Hepatocyte (in vitro differentiated cells): ENCODE data around the gene MACF1. TPM values are rescaled to one million over a fixed set of nuclear protein-coding genes. Genes with fewer than 3 reads are reported as not detected.

Experiments used
- DNase-seq: peaks from one replicate; pipeline ENCODE4 v3.0.0-alpha.2; 2016; ENCODE audit warnings: low spot score
- H2AFZ ChIP-seq: fragments of 200-600 bp; sonication (generic); 2 replicates; pipeline ENCODE4 v1.6.0; 2016; ENCODE audit warnings: antibody characterized with exemption, mild to moderate bottlenecking
- H3K27ac ChIP-seq: fragments of 200-600 bp; sonication (generic); 2 replicates; pipeline ENCODE4 v1.5.1; 2016; ENCODE audit warnings: mild to moderate bottlenecking
- H3K27me3 ChIP-seq: fragments of 200-600 bp; sonication (generic); 2 replicates; pipeline ENCODE4 v1.6.1; 2016
- H3K36me3 ChIP-seq: fragments of 200-600 bp; sonication (generic); replicated peaks from 2 replicates; pipeline ENCODE4 v1.5.1; 2016; ENCODE audit warnings: low read depth; ENCODE audit not compliant: insufficient read depth
- H3K4me1 ChIP-seq: fragments of 200-600 bp; sonication (generic); 2 replicates; pipeline ENCODE4 v1.5.1; 2016; ENCODE audit warnings: mild to moderate bottlenecking, moderate library complexity; ENCODE audit not compliant: insufficient read depth
- H3K4me2 ChIP-seq: fragments of 200-600 bp; sonication (generic); 2 replicates; pipeline ENCODE4 v1.6.0; 2016
- H3K4me3 ChIP-seq: fragments of 200-600 bp; sonication (generic); 2 replicates; pipeline ENCODE4 v1.5.1; 2016; ENCODE audit warnings: mild to moderate bottlenecking
- H3K79me2 ChIP-seq: fragments of 200-600 bp; sonication (generic); 2 replicates; pipeline ENCODE4 v1.6.0; 2017; ENCODE audit warnings: mild to moderate bottlenecking
- H3K9me2 ChIP-seq: fragments of 200-600 bp; sonication (generic); replicated peaks from 2 replicates; pipeline ENCODE4 v1.6.0; 2017; ENCODE audit warnings: mild to moderate bottlenecking; ENCODE audit not compliant: insufficient read depth
- H3K9me3 ChIP-seq: fragments of 200-600 bp; sonication (generic); 2 replicates; pipeline ENCODE4 v1.5.1; 2016; ENCODE audit warnings: low read depth, mild to moderate bottlenecking
- H4K20me1 ChIP-seq: fragments of 200-600 bp; sonication (generic); 2 replicates; pipeline ENCODE4 v1.6.0; 2016; ENCODE audit warnings: mild to moderate bottlenecking; ENCODE audit not compliant: insufficient read depth, poor library complexity, severe bottlenecking
- EZH2 ChIP-seq: fragments of 200-600 bp; sonication (generic); IDR thresholded peaks from 2 replicates; pipeline ENCODE4 v1.6.1; 2016; ENCODE audit warnings: antibody characterized with exemption, mild to moderate bottlenecking, borderline replicate concordance
- EZH2phosphoT487 ChIP-seq: fragments of 200-600 bp; sonication (generic); IDR thresholded peaks from one replicate; pipeline ENCODE4 v1.6.1; 2018; ENCODE audit warnings: antibody characterized with exemption, mild to moderate bottlenecking, low read depth, moderate library complexity; ENCODE audit not compliant: unreplicated experiment, severe bottlenecking
- WGBS: methylation state at CpG from one replicate; pipeline ENCODE4 v1.1.6; 2016; ENCODE audit warnings: low lambda C conversion rate; ENCODE audit errors: missing lambda C conversion rate; 5-methylcytosine and 5-hydroxymethylcytosine counted together
- polyA plus RNA-seq: library from polyadenylated mRNA; unstranded; fragments of >200 nt; fragmentation: Nextera tagmentation; extraction: Ambion mirVana; gene quantifications from 2 replicates; pipeline ENCODE4 v1.2.1, GENCODE V29; 2016
- total RNA-seq: library from RNA; depleted of rRNA; stranded (reverse); fragments of >200 nt; gene quantifications from 2 replicates; pipeline ENCODE4 v1.2.3, GENCODE V29; 2014
- TF ChIP-seq, protein P1 (sequence below): fragments of 200-600 bp; sonication (generic); IDR thresholded peaks from 2 replicates; pipeline ENCODE4 v1.5.1; 2016; ENCODE audit warnings: antibody characterized with exemption, mild to moderate bottlenecking; ENCODE audit not compliant: poor library complexity

The MACF1 gene
- total and polyA plus RNA-seq, 2 experiments from 2014 or later = 47.1 to 136 TPM

DNA sequence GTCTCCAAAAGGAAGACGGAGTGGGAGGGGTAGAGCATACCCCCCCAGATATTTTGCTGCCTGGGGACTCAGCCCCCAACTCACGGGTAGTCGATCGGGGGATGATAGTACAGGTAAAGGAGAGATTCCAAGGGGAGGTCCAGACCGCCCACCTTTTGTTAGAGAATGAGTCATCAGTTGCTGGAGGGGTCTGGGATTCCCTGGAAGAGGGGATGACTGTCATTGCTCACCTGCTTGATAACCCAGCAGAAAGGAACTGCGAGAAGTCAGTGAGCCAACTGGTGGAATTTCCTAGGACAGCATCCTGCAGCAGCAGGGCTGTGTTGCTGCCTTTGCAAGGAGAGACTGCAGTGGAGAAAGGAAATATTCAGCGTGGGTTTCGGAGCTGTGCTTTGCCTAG is 64.4 kb downstream of the MACF1 start:
- Histone ChIP-seq H3K9me2 (no peaks in the 10 kb centered on the region), H2AFZ (no peak overlapping the region), H3K9me3 (no peaks in the 10 kb centered on the region), H3K79me2 (peaks cover 73% of the 10 kb centered on the region), H4K20me1 (peaks cover 2% of the 10 kb centered on the region), H3K27ac (peak overlapping the region; percentile 70), H3K27me3 (no peaks in the 10 kb centered on the region), H3K36me3 (no peaks in the 10 kb centered on the region), H3K4me2 (peak overlapping the region; percentile 72), H3K4me3 (no peak overlapping the region), H3K4me1 (peaks cover 29% of the 10 kb centered on the region)
- WGBS = 47% methylated on average over 8 of the region's 8 CpGs
- DNase-seq = peak; percentile 20
- TF ChIP-seq, protein P1, sequence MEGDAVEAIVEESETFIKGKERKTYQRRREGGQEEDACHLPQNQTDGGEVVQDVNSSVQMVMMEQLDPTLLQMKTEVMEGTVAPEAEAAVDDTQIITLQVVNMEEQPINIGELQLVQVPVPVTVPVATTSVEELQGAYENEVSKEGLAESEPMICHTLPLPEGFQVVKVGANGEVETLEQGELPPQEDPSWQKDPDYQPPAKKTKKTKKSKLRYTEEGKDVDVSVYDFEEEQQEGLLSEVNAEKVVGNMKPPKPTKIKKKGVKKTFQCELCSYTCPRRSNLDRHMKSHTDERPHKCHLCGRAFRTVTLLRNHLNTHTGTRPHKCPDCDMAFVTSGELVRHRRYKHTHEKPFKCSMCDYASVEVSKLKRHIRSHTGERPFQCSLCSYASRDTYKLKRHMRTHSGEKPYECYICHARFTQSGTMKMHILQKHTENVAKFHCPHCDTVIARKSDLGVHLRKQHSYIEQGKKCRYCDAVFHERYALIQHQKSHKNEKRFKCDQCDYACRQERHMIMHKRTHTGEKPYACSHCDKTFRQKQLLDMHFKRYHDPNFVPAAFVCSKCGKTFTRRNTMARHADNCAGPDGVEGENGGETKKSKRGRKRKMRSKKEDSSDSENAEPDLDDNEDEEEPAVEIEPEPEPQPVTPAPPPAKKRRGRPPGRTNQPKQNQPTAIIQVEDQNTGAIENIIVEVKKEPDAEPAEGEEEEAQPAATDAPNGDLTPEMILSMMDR = no peak
- TF ChIP-seq EZH2phosphoT487 = no peak
- no peak for TF ChIP-seq EZH2

DNA sequence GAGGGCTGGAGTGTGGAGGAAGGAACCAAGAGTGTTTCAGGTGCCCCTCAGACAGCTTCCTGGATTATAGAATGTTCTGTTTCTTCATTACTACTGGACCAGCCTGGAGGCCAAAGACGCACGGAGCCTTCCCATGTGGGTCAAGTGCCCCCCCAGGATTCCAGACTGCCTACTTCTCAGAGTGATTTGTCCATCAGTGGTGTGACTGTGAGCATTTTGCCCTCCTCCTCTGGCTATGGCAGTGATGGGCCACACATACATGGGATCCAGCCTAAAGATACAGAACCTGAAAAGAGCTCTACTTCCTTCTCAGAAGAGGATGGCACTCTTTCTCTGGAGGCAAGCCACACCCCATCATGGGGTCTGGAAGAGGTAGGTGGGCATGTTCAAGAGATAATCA is 64.9 kb downstream of the MACF1 start:
- H2AFZ ChIP-seq = no peak overlapping the region
- peak overlapping the region; percentile 72 for H3K4me2 ChIP-seq
- no peaks in the 10 kb centered on the region for H3K9me2 ChIP-seq
- H3K27ac ChIP-seq = peak overlapping the region; percentile 70
- H3K4me3 ChIP-seq = no peak overlapping the region
- no peaks in the 10 kb centered on the region for H3K36me3 ChIP-seq
- WGBS = 89% methylated on average over 2 of the region's 2 CpGs
- H3K79me2 ChIP-seq = peaks cover 72% of the 10 kb centered on the region
- peaks cover 29% of the 10 kb centered on the region for H3K4me1 ChIP-seq
- no peaks in the 10 kb centered on the region for H3K9me3 ChIP-seq
- no peak for DNase-seq
- H4K20me1 ChIP-seq = peaks cover 2% of the 10 kb centered on the region
- TF ChIP-seq EZH2phosphoT487 (no peak), EZH2 (no peak)
- TF ChIP-seq, protein P1 = no peak
- no peaks in the 10 kb centered on the region for H3K27me3 ChIP-seq

DNA sequence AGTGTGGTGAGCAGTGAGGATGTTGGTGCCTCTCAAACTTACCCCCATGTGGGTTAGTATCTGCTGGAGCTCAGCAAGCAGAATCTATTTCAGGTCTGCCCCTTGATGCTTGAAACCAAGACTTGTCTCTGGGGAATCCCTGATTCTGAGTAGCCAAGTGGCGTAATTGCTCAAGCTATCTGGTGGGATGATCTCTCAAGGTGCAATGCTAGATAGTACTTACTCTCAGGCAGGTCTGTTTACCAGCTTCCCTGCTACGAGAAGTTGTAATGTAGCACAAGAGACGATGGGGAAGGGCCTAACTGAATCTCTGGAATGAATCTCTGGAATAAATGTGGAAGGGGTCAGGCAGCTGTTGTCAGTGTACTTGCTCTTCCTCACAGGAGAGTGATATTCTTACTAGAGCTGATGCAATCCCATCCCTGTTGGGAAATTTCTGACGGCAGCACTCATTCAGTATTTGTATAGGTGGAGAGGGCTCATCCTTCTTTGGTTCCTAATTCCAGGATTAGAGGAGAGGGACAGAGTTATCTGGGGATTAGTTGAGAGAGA is 65.4 kb downstream of the MACF1 start:
- peak; percentile 37 for DNase-seq
- peak overlapping the region; percentile 72 for H3K4me2 ChIP-seq
- H3K9me2 ChIP-seq = no peaks in the 10 kb centered on the region
- WGBS = 42% methylated on average over 4 of the region's 4 CpGs
- TF ChIP-seq EZH2 = no peak
- H3K27me3 ChIP-seq = no peaks in the 10 kb centered on the region
- H3K36me3 ChIP-seq = no peaks in the 10 kb centered on the region
- H3K79me2 ChIP-seq = peaks cover 75% of the 10 kb centered on the region
- H4K20me1 ChIP-seq = peaks cover 2% of the 10 kb centered on the region
- H3K27ac ChIP-seq = peak overlapping the region; percentile 70
- no peak overlapping the region for H2AFZ ChIP-seq
- peaks cover 29% of the 10 kb centered on the region for H3K4me1 ChIP-seq
- no peak overlapping the region for H3K4me3 ChIP-seq
- no peaks in the 10 kb centered on the region for H3K9me3 ChIP-seq

GRCh38 chr1:39270368-39270767 is 65.9 kb downstream of the MACF1 start:
- Histone ChIP-seq H3K4me2 (peak overlapping the region; percentile 72), H3K36me3 (no peaks in the 10 kb centered on the region), H3K4me1 (peaks cover 29% of the 10 kb centered on the region), H3K9me3 (no peaks in the 10 kb centered on the region), H3K27ac (peak overlapping the region; percentile 36), H3K79me2 (peaks cover 74% of the 10 kb centered on the region), H3K27me3 (no peaks in the 10 kb centered on the region), H3K4me3 (no peak overlapping the region), H4K20me1 (peaks cover 2% of the 10 kb centered on the region), H3K9me2 (no peaks in the 10 kb centered on the region), H2AFZ (no peak overlapping the region)
- DNase-seq = no peak
- TF ChIP-seq EZH2 (no peak), EZH2phosphoT487 (no peak)
- TF ChIP-seq, protein P1 = no peak
